Measurements from ENCODE around the gene TASOR2.
A peak's percentile ranks its signal among the peaks of the same experiment; 100 is the strongest.

TASOR2 gene

DNA sequence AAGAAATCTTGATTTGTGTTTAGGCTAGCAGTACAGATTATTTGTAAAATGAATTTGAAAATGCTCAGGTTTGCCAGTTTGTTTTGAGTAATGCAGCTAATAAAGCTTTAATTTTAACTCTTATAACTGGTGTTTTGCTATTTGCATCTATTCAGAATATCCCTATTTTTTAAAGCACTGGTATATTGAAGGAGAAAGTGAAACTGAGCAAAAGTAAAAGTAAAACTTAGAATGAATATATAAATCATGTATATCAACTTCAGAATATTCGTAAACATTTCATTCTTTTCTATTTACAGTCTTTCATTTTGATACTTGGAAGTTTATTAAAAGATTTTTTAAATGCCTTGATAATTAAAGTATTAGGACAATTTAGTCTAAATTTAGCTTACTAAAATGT lies 26.2 kb downstream of the TASOR2 start:
- no peak overlapping the region for H3K27ac ChIP-seq (ENCODE audit: low read depth in 2 of 2, low read length in 2 of 2)
- no peaks in the 10 kb centered on the region for H3K9me3 ChIP-seq (ENCODE audit: control insufficient read depth in 2 of 2, low read length in 2 of 2)
- no peaks in the 10 kb centered on the region for H3K36me3 ChIP-seq (ENCODE audit: control insufficient read depth in 2 of 2, insufficient read depth in 2 of 2, low read length in 2 of 2)
- H3K9ac ChIP-seq (ENCODE audit: low read depth in 1 of 2, low read length in 2 of 2) = no peak overlapping the region
- no peaks in the 10 kb centered on the region for H3K4me1 ChIP-seq (ENCODE audit: control insufficient read depth in 2 of 2, insufficient read depth in 2 of 2, low read length in 2 of 2)
- H3K27me3 ChIP-seq (ENCODE audit: control insufficient read depth in 2 of 2, insufficient read depth in 2 of 2, low read length in 2 of 2) = no peaks in the 10 kb centered on the region
- peak overlapping the region; percentile 22 to 34 for H3K4me3 ChIP-seq (ENCODE audit: low read length in 2 of 2)

DNA sequence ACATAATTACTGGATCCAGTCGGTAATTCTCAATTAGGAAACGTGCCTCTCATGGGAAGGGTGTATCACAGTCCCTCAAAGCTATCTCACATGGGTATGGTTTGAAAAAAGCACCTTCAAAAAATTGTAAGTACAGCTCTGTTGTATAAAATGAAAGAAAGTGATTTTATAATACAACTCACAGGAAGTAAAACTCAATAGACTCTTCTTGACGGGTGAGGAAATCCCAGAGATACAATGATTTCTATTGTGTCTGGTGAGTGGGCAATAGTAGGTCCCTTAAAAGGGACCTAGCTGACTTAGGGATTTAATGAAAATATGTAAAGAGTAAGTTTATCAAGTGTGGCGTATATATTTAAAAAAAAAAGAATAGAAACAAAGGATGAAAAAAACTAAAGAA lies 27.0 kb downstream of the TASOR2 start:
- no peaks in the 10 kb centered on the region for H3K36me3 ChIP-seq (ENCODE audit: control insufficient read depth in 2 of 2, insufficient read depth in 2 of 2, low read length in 2 of 2)
- peak overlapping the region in 1 of 2 donors; percentile 47 for H3K9ac ChIP-seq (ENCODE audit: low read depth in 1 of 2, low read length in 2 of 2)
- no peaks in the 10 kb centered on the region for H3K27me3 ChIP-seq (ENCODE audit: control insufficient read depth in 2 of 2, insufficient read depth in 2 of 2, low read length in 2 of 2)
- H3K9me3 ChIP-seq (ENCODE audit: control insufficient read depth in 2 of 2, low read length in 2 of 2) = no peaks in the 10 kb centered on the region
- peaks cover 0 to 2% of the 10 kb centered on the region in 2 donors for H3K4me1 ChIP-seq (ENCODE audit: control insufficient read depth in 2 of 2, insufficient read depth in 2 of 2, low read length in 2 of 2)
- H3K4me3 ChIP-seq (ENCODE audit: low read length in 2 of 2) = peak overlapping the region; percentile 22 to 34
- no peak overlapping the region for H3K27ac ChIP-seq (ENCODE audit: low read depth in 2 of 2, low read length in 2 of 2)

DNA sequence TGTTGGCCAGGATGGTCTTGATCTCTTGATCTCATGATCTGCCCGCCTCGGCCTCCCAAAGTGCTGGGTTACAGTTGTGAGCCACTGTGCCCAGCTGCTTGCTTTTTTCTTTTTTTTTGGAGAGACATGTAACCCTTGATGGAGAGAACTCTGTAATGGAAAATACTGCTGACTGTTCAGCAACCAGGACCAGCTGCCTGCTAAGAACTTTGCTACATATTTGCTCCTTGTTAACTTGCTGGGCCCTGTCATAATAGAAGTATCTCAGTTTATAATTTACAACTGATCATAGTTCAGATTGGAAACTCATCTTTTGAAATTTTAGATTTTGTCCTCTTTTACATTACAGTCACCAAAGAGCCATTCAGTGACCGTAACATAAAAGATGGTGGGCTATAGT lies 34.9 kb downstream of the TASOR2 start:
- no peak overlapping the region for H3K4me3 ChIP-seq (ENCODE audit: low read length in 2 of 2)
- H3K4me1 ChIP-seq (ENCODE audit: control insufficient read depth in 2 of 2, insufficient read depth in 2 of 2, low read length in 2 of 2) = peaks cover 3 to 4% of the 10 kb centered on the region in 2 donors
- H3K9ac ChIP-seq (ENCODE audit: low read depth in 1 of 2, low read length in 2 of 2) = no peak overlapping the region
- no peak overlapping the region for H3K27ac ChIP-seq (ENCODE audit: low read depth in 2 of 2, low read length in 2 of 2)
- no peaks in the 10 kb centered on the region for H3K27me3 ChIP-seq (ENCODE audit: control insufficient read depth in 2 of 2, insufficient read depth in 2 of 2, low read length in 2 of 2)
- H3K36me3 ChIP-seq (ENCODE audit: control insufficient read depth in 2 of 2, insufficient read depth in 2 of 2, low read length in 2 of 2) = peaks cover 0 to 3% of the 10 kb centered on the region in 2 donors
- H3K9me3 ChIP-seq (ENCODE audit: control insufficient read depth in 2 of 2, low read length in 2 of 2) = no peaks in the 10 kb centered on the region

DNA sequence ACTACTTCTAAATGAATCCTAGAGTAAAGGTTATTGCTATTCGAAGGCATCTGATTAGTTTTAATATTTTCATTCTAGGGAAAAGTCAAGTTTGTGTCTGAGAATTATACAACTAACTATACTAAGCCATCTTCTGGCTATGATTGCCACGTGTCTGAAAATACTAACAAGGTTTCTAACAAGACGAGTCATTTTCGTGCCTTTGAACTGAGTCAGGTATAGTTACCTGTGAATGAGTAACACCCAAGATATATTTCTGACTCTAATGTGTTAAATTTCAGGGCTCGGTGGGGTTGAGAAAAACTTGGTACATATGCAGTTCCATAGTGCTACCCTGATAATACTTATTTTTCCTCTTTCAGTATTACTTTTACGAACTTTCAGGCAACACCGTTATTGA lies 35.5 kb downstream of the TASOR2 start:
- H3K27ac ChIP-seq (ENCODE audit: low read depth in 2 of 2, low read length in 2 of 2) = no peak overlapping the region
- H3K9me3 ChIP-seq (ENCODE audit: control insufficient read depth in 2 of 2, low read length in 2 of 2) = no peaks in the 10 kb centered on the region
- H3K4me3 ChIP-seq (ENCODE audit: low read length in 2 of 2) = no peak overlapping the region
- peaks cover 0 to 3% of the 10 kb centered on the region in 2 donors for H3K36me3 ChIP-seq (ENCODE audit: control insufficient read depth in 2 of 2, insufficient read depth in 2 of 2, low read length in 2 of 2)
- H3K4me1 ChIP-seq (ENCODE audit: control insufficient read depth in 2 of 2, insufficient read depth in 2 of 2, low read length in 2 of 2) = peaks cover 3 to 4% of the 10 kb centered on the region in 2 donors
- H3K9ac ChIP-seq (ENCODE audit: low read depth in 1 of 2, low read length in 2 of 2) = no peak overlapping the region
- H3K27me3 ChIP-seq (ENCODE audit: control insufficient read depth in 2 of 2, insufficient read depth in 2 of 2, low read length in 2 of 2) = no peaks in the 10 kb centered on the region

- Histone ChIP-seq H3K9me3 (ENCODE audit: control insufficient read depth in 2 of 2, low read length in 2 of 2) (no peaks in the 10 kb centered on the region), H3K4me1 (ENCODE audit: control insufficient read depth in 2 of 2, insufficient read depth in 2 of 2, low read length in 2 of 2) (peaks cover 0 to 1% of the 10 kb centered on the region in 2 donors), H3K27me3 (ENCODE audit: control insufficient read depth in 2 of 2, insufficient read depth in 2 of 2, low read length in 2 of 2) (no peaks in the 10 kb centered on the region), H3K4me3 (ENCODE audit: low read length in 2 of 2) (no peak overlapping the region), H3K27ac (ENCODE audit: low read depth in 2 of 2, low read length in 2 of 2) (no peak overlapping the region), H3K36me3 (ENCODE audit: control insufficient read depth in 2 of 2, insufficient read depth in 2 of 2, low read length in 2 of 2) (peaks cover 9 to 19% of the 10 kb centered on the region in 2 donors), H3K9ac (ENCODE audit: low read depth in 1 of 2, low read length in 2 of 2) (no peak overlapping the region)
These were observed 39.1 kb downstream of the TASOR2 start for GRCh38 chr10:5723692-5724091.

DNA sequence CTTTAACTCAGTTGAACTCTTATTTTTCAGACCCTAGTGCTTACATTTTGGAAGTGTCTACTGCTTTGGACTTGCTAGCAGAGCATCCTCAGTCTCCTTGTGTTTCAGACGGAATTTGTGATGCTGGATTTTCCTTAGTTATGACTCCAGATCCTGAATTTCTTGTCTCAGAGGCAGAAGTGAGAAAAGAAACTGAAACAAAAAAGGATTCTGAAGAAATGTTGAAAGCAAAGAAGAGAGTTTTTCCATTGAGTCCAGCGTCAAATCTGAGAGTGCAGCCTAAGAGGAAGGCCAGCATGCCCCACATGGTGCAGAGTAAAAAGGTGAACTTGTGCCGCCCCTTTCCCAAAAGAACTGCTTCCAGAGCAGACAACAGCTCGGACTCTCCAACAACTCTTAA lies 46.1 kb downstream of the TASOR2 start:
- peaks cover 31 to 37% of the 10 kb centered on the region in 2 donors for H3K36me3 ChIP-seq (ENCODE audit: control insufficient read depth in 2 of 2, insufficient read depth in 2 of 2, low read length in 2 of 2)
- H3K27ac ChIP-seq (ENCODE audit: low read depth in 2 of 2, low read length in 2 of 2) = no peak overlapping the region
- H3K4me1 ChIP-seq (ENCODE audit: control insufficient read depth in 2 of 2, insufficient read depth in 2 of 2, low read length in 2 of 2) = no peaks in the 10 kb centered on the region
- H3K27me3 ChIP-seq (ENCODE audit: control insufficient read depth in 2 of 2, insufficient read depth in 2 of 2, low read length in 2 of 2) = no peaks in the 10 kb centered on the region
- H3K9ac ChIP-seq (ENCODE audit: low read depth in 1 of 2, low read length in 2 of 2) = no peak overlapping the region
- H3K9me3 ChIP-seq (ENCODE audit: control insufficient read depth in 2 of 2, low read length in 2 of 2) = no peaks in the 10 kb centered on the region
- H3K4me3 ChIP-seq (ENCODE audit: low read length in 2 of 2) = no peak overlapping the region

DNA sequence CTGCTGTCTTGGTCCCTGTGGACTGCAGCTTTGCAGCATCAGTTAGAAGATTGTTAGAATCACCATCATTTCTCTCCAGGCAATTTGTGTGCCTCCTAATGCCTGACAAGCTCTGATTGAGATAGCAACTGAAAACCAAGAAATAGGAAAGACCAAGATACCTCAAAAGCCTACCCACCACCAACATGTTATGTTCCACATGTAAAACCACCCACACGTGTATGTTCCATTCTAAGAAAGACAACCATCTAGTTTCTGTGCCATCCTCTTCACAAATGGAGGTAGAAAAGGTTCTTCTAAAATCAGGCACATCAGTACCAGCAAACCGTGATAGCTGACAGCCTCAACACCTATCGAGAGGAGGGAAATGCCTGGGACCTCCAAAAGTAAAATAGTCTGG lies 46.9 kb downstream of the TASOR2 start:
- Histone ChIP-seq H3K27me3 (ENCODE audit: control insufficient read depth in 2 of 2, insufficient read depth in 2 of 2, low read length in 2 of 2) (no peaks in the 10 kb centered on the region), H3K27ac (ENCODE audit: low read depth in 2 of 2, low read length in 2 of 2) (no peak overlapping the region), H3K9me3 (ENCODE audit: control insufficient read depth in 2 of 2, low read length in 2 of 2) (no peaks in the 10 kb centered on the region), H3K4me1 (ENCODE audit: control insufficient read depth in 2 of 2, insufficient read depth in 2 of 2, low read length in 2 of 2) (no peaks in the 10 kb centered on the region), H3K4me3 (ENCODE audit: low read length in 2 of 2) (no peak overlapping the region), H3K9ac (ENCODE audit: low read depth in 1 of 2, low read length in 2 of 2) (no peak overlapping the region), H3K36me3 (ENCODE audit: control insufficient read depth in 2 of 2, insufficient read depth in 2 of 2, low read length in 2 of 2) (peaks cover 29 to 34% of the 10 kb centered on the region in 2 donors)

GRCh38 chr10:5732141-5732540 lies 47.5 kb downstream of the TASOR2 start:
- Histone ChIP-seq H3K27ac (ENCODE audit: low read depth in 2 of 2, low read length in 2 of 2) (no peak overlapping the region), H3K4me3 (ENCODE audit: low read length in 2 of 2) (no peak overlapping the region), H3K9ac (ENCODE audit: low read depth in 1 of 2, low read length in 2 of 2) (no peak overlapping the region), H3K27me3 (ENCODE audit: control insufficient read depth in 2 of 2, insufficient read depth in 2 of 2, low read length in 2 of 2) (no peaks in the 10 kb centered on the region), H3K4me1 (ENCODE audit: control insufficient read depth in 2 of 2, insufficient read depth in 2 of 2, low read length in 2 of 2) (no peaks in the 10 kb centered on the region), H3K9me3 (ENCODE audit: control insufficient read depth in 2 of 2, low read length in 2 of 2) (no peaks in the 10 kb centered on the region), H3K36me3 (ENCODE audit: control insufficient read depth in 2 of 2, insufficient read depth in 2 of 2, low read length in 2 of 2) (peaks cover 23 to 32% of the 10 kb centered on the region in 2 donors)
